BE2C (cell line): ENCODE results near the gene AKR1B1.

Source experiments
- DNase-seq: peaks from one replicate; pipeline ENCODE4 v3.0.0-alpha.2; 2020
- H3K27me3 ChIP-seq: fragments of 250-450 bp; sonication (Bioruptor Pico); 2 replicates; pipeline ENCODE4 v1.5.1; 2020; ENCODE audit warnings: mild to moderate bottlenecking
- H3K36me3 ChIP-seq: fragments of 250-450 bp; sonication (Bioruptor Pico); 2 replicates; pipeline ENCODE4 v1.5.1; 2020; ENCODE audit warnings: mild to moderate bottlenecking
- H3K4me1 ChIP-seq: fragments of 250-450 bp; sonication (Bioruptor Pico); 2 replicates; pipeline ENCODE4 v1.5.1; 2020
- H3K4me3 ChIP-seq: 2 replicates; pipeline ENCODE4 v1.5.1; 2011; ENCODE audit warnings: low read depth, low read length
- H3K9me3 ChIP-seq: fragments of 250-450 bp; sonication (Bioruptor Pico); 2 replicates; pipeline ENCODE4 v1.5.1; 2020
- TF ChIP-seq, protein P1 (sequence below): IDR thresholded peaks from 2 replicates; pipeline ENCODE4 v1.5.1; 2012; ENCODE audit warnings: mild to moderate bottlenecking, low read depth, low read length

The AKR1B1 gene

DNA sequence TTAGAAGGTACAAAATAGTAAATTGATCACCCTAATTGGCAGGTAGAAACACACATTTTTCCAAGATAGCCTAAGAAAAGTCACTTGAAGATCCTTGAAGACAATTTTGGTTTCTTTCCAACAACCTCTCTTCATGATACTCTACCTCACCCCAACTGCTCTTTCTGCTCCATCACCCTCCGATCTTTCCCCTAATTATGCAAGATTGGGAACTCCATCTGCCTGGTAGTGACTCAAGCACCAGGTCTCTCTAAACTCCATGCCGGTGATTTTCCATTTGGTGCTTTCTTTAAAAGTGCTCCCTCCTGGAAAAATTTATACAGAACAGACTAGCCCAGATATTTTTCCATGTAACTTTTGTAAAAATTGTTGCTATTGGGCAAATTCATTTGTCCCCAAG is 1.1 kb upstream of the AKR1B1 start:
- H3K36me3 ChIP-seq = no peaks in the 10 kb centered on the region
- TF ChIP-seq, protein P1, sequence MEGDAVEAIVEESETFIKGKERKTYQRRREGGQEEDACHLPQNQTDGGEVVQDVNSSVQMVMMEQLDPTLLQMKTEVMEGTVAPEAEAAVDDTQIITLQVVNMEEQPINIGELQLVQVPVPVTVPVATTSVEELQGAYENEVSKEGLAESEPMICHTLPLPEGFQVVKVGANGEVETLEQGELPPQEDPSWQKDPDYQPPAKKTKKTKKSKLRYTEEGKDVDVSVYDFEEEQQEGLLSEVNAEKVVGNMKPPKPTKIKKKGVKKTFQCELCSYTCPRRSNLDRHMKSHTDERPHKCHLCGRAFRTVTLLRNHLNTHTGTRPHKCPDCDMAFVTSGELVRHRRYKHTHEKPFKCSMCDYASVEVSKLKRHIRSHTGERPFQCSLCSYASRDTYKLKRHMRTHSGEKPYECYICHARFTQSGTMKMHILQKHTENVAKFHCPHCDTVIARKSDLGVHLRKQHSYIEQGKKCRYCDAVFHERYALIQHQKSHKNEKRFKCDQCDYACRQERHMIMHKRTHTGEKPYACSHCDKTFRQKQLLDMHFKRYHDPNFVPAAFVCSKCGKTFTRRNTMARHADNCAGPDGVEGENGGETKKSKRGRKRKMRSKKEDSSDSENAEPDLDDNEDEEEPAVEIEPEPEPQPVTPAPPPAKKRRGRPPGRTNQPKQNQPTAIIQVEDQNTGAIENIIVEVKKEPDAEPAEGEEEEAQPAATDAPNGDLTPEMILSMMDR = no peak
- no peak for DNase-seq

DNA sequence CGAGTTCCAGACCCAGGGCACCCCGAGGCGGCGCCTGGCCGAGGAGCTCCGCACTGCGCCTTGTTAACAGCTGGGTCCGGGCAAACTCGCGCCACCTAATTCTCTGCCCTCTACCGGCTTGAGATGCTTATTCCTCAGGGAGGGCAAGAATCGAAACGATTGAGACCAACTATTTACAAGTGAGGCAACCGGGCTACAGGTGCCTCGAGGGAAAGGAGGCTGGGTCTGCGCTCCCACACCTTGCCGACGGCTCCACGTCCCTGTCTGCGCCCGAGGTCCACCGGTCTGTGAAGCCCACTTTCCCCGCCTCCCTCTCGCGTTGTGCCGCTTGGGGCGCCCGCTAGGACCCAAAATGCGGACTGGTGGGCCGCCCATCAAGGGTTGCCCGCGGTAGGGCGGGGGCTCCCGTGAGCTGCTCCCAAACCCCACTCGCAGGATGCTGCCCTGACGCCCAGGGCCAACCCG is 527 bp downstream of the AKR1B1 start:
- TF ChIP-seq, protein P1 = peak; percentile 45; the same call in 1 of the 2 replicates
- Histone ChIP-seq H3K9me3 (no peaks in the 10 kb centered on the region; the same call in 1 of the 2 replicates), H3K4me1 (no peaks in the 10 kb centered on the region), H3K27me3 (no peaks in the 10 kb centered on the region), H3K4me3 (peak overlapping the region; percentile 85), H3K36me3 (no peaks in the 10 kb centered on the region)
- DNase-seq = peak; percentile 76

More for the DNA sequence above, 1.1 kb upstream of the AKR1B1 start:
- Histone ChIP-seq H3K9me3 (peaks cover 7% of the 10 kb centered on the region), H3K4me3 (no peak overlapping the region), H3K4me1 (no peaks in the 10 kb centered on the region), H3K27me3 (no peaks in the 10 kb centered on the region)

DNA sequence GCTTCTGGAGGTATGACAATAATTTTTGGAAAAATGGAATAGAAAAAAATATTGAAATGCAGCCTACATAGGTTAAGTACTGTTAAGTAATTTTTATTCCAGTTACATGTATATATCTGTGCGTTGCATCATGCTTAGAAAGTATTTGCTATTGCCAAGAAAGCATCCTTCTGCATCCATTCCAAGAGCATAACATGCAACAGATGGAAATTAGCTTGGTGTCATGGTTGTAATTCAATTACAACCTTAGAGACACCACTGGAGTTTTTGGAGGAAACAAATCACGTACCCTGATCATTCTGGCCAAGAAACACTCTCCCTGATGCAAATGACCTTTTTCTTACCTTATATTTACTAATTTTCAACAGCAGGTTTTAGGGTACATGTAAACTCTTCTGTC is 1.7 kb downstream of the AKR1B1 start:
- Histone ChIP-seq H3K27me3 (no peaks in the 10 kb centered on the region), H3K9me3 (no peaks in the 10 kb centered on the region), H3K4me3 (no peak overlapping the region; the same call in 1 of the 2 replicates), H3K4me1 (no peaks in the 10 kb centered on the region), H3K36me3 (no peaks in the 10 kb centered on the region)
- DNase-seq = no peak
- TF ChIP-seq, protein P1 = no peak

DNA sequence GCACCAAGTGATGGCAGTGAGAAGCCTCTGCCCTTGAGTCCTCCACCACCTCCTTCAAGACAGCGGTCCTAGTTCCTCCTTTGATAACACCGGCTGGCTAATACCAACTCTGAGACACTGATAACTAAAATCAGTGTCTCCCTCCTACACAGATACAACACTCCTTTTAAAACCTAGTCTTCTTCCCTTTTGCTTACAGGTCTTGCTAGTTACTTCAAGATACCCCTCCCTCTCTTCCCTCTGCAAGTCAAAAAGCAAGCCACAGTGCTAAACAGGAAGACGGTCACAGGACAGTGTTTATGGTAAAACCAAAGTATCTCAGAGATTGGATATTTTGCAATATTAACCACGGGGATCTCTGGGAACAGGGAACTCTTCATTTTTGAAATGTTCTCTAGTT is 4.6 kb downstream of the AKR1B1 start:
- H3K4me3 ChIP-seq = no peak overlapping the region
- no peaks in the 10 kb centered on the region for H3K27me3 ChIP-seq
- TF ChIP-seq, protein P1 = no peak
- no peaks in the 10 kb centered on the region for H3K4me1 ChIP-seq
- H3K9me3 ChIP-seq = no peaks in the 10 kb centered on the region
- no peak for DNase-seq
- H3K36me3 ChIP-seq = peaks cover 24% of the 10 kb centered on the region

DNA sequence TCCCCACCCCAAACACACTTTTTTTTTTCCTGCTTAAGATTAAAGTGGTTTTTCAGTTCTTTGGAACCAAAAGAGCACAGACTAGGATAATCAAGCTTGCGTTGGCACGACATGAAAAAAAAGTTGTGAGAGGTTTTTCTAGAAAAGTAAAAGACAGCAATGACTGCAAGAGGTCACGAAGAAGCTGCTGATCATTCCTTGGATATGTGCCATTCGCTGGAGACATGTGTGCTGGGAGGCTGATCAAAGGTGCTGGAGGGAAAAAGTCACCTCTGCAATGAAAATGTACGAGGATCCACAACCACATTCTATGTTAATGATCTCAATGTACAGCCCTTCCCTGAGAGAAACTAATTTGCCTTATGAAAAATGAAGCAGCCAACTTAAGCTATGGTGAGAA is 5.4 kb downstream of the AKR1B1 start:
- peaks cover 30% of the 10 kb centered on the region for H3K36me3 ChIP-seq
- H3K4me3 ChIP-seq = no peak overlapping the region
- no peaks in the 10 kb centered on the region for H3K27me3 ChIP-seq

DNA sequence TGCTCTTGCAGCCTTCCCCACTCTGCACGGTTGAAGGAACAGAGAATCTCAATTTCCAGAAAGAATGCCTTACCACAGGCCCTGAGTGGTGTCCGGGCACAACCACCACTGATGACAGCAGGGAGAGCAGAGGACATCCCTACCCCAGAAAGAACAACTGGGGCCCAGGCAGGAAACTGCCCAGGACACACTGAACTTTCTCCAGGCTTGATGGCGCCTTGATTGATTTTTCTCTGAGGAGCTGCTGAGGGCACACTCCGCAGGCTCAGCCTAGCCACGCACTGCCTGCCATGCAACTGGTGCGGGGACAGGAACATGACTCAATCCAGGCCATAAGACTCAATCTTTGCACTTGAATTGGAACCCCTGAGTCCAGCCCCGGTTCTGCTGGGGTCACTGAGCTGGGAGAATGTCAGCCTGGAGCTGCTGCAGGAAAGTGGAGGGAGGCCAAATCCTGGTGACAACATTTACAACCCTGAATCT is 5.9 kb downstream of the AKR1B1 start:
- Histone ChIP-seq H3K27me3 (no peaks in the 10 kb centered on the region), H3K4me1 (no peaks in the 10 kb centered on the region), H3K9me3 (no peaks in the 10 kb centered on the region), H3K36me3 (peaks cover 35% of the 10 kb centered on the region), H3K4me3 (no peak overlapping the region)
- no peak for DNase-seq
- TF ChIP-seq, protein P1 = no peak

More for the DNA sequence above, 5.4 kb downstream of the AKR1B1 start:
- H3K4me1 ChIP-seq = no peaks in the 10 kb centered on the region
- no peaks in the 10 kb centered on the region for H3K9me3 ChIP-seq
- DNase-seq = no peak
- TF ChIP-seq, protein P1 = no peak
